ENCODE data around the gene LSS.
"Not testable (repeated sequence)": the region's sequence is repeated elsewhere in the genome, so short reads cannot be mapped to it uniquely, and the experiment has no call there.

Gene LSS

GRCh38 chr21:46208761-46209721 is 19.5 kb downstream of the LSS start:
- H3K4me1 ChIP-seq (ENCODE audit: insufficient read depth, low read length), result no peaks in the 10 kb centered on the region
- no peak overlapping the region for H3K9ac ChIP-seq (ENCODE audit: low read depth, low read length)
- H3K9me3 ChIP-seq (ENCODE audit: control insufficient read depth, insufficient read depth, low read length), result no peaks in the 10 kb centered on the region
- peaks cover 9% of the 10 kb centered on the region for H3K36me3 ChIP-seq (ENCODE audit: insufficient read depth, low read length)

- no peak overlapping the region for H3K9ac ChIP-seq (ENCODE audit: low read depth, low read length)
- peaks cover 9% of the 10 kb centered on the region for H3K36me3 ChIP-seq (ENCODE audit: insufficient read depth, low read length)
- no peaks in the 10 kb centered on the region for H3K9me3 ChIP-seq (ENCODE audit: control insufficient read depth, insufficient read depth, low read length)
- peaks cover 4% of the 10 kb centered on the region; the same call in 1 of the 2 replicates for H3K4me1 ChIP-seq (ENCODE audit: insufficient read depth, low read length)
Observed at GRCh38 chr21:46207920-46208591, 20.5 kb downstream of the LSS start.

GRCh38 chr21:46207006-46207919 is 21.3 kb downstream of the LSS start:
- H3K36me3 ChIP-seq (ENCODE audit: insufficient read depth, low read length), result peaks cover 9% of the 10 kb centered on the region
- H3K9ac ChIP-seq (ENCODE audit: low read depth, low read length), result no peak overlapping the region
- no peaks in the 10 kb centered on the region for H3K9me3 ChIP-seq (ENCODE audit: control insufficient read depth, insufficient read depth, low read length)
- H3K4me1 ChIP-seq (ENCODE audit: insufficient read depth, low read length), result peaks cover 4% of the 10 kb centered on the region; the same call in 1 of the 2 replicates

GRCh38 chr21:46206163-46207005 is 22.2 kb downstream of the LSS start:
- peaks cover 9% of the 10 kb centered on the region for H3K36me3 ChIP-seq (ENCODE audit: insufficient read depth, low read length)
- H3K9me3 ChIP-seq (ENCODE audit: control insufficient read depth, insufficient read depth, low read length), result no peaks in the 10 kb centered on the region
- no peak overlapping the region for H3K9ac ChIP-seq (ENCODE audit: low read depth, low read length)
- H3K4me1 ChIP-seq (ENCODE audit: insufficient read depth, low read length), result peaks cover 4% of the 10 kb centered on the region; the same call in 1 of the 2 replicates

- peaks cover 4% of the 10 kb centered on the region; the same call in 1 of the 2 replicates for H3K4me1 ChIP-seq (ENCODE audit: insufficient read depth, low read length)
- peaks cover 9% of the 10 kb centered on the region for H3K36me3 ChIP-seq (ENCODE audit: insufficient read depth, low read length)
- H3K9me3 ChIP-seq (ENCODE audit: control insufficient read depth, insufficient read depth, low read length), result no peaks in the 10 kb centered on the region
- no peak overlapping the region for H3K9ac ChIP-seq (ENCODE audit: low read depth, low read length)
Observed at GRCh38 chr21:46205766-46206162, 22.8 kb downstream of the LSS start.

- no peak overlapping the region for H3K9ac ChIP-seq (ENCODE audit: low read depth, low read length)
- H3K36me3 ChIP-seq (ENCODE audit: insufficient read depth, low read length), result peaks cover 11% of the 10 kb centered on the region
- H3K9me3 ChIP-seq (ENCODE audit: control insufficient read depth, insufficient read depth, low read length), result no peaks in the 10 kb centered on the region
- H3K4me1 ChIP-seq (ENCODE audit: insufficient read depth, low read length), result peaks cover 4% of the 10 kb centered on the region; the same call in 1 of the 2 replicates
Observed at GRCh38 chr21:46205166-46205565, 23.4 kb downstream of the LSS start.

- Histone ChIP-seq H3K4me1 (ENCODE audit: insufficient read depth, low read length) (peaks cover 4% of the 10 kb centered on the region; the same call in 1 of the 2 replicates), H3K9ac (ENCODE audit: low read depth, low read length) (no peak overlapping the region), H3K36me3 (ENCODE audit: insufficient read depth, low read length) (peaks cover 6% of the 10 kb centered on the region), H3K9me3 (ENCODE audit: control insufficient read depth, insufficient read depth, low read length) (no peaks in the 10 kb centered on the region)
Observed at GRCh38 chr21:46203203-46203600, 25.4 kb downstream of the LSS start.

- H3K4me1 ChIP-seq (ENCODE audit: insufficient read depth, low read length), result peaks cover 4% of the 10 kb centered on the region; the same call in 1 of the 2 replicates
- H3K9ac ChIP-seq (ENCODE audit: low read depth, low read length), result no peak overlapping the region
- peaks cover 6% of the 10 kb centered on the region for H3K36me3 ChIP-seq (ENCODE audit: insufficient read depth, low read length)
- no peaks in the 10 kb centered on the region for H3K9me3 ChIP-seq (ENCODE audit: control insufficient read depth, insufficient read depth, low read length)
Observed at GRCh38 chr21:46202592-46203202, 25.9 kb downstream of the LSS start.

GRCh38 chr21:46200877-46201803 is 27.4 kb downstream of the LSS start:
- not testable (repeated sequence) for H3K4me1 ChIP-seq (ENCODE audit: insufficient read depth, low read length); H3K9ac ChIP-seq (ENCODE audit: low read depth, low read length); H3K36me3 ChIP-seq (ENCODE audit: insufficient read depth, low read length); H3K9me3 ChIP-seq (ENCODE audit: control insufficient read depth, insufficient read depth, low read length)

- H3K9ac ChIP-seq (ENCODE audit: low read depth, low read length), result no peak overlapping the region
- H3K4me1 ChIP-seq (ENCODE audit: insufficient read depth, low read length), result peaks cover 4% of the 10 kb centered on the region; the same call in 1 of the 2 replicates
- H3K36me3 ChIP-seq (ENCODE audit: insufficient read depth, low read length), result peaks cover 6% of the 10 kb centered on the region
- H3K9me3 ChIP-seq (ENCODE audit: control insufficient read depth, insufficient read depth, low read length), result no peaks in the 10 kb centered on the region
Observed at GRCh38 chr21:46199436-46200373, 28.9 kb downstream of the LSS start.

- Histone ChIP-seq H3K9ac (ENCODE audit: low read depth, low read length) (no peak overlapping the region), H3K9me3 (ENCODE audit: control insufficient read depth, insufficient read depth, low read length) (no peaks in the 10 kb centered on the region), H3K4me1 (ENCODE audit: insufficient read depth, low read length) (no peaks in the 10 kb centered on the region), H3K36me3 (ENCODE audit: insufficient read depth, low read length) (peaks cover 6% of the 10 kb centered on the region; the same call in 1 of the 2 replicates)
Observed at GRCh38 chr21:46196733-46197132, 31.8 kb downstream of the LSS start.
